ENCODE measurements around the gene CD47.

GRCh38 chr3:108096532-108097321 lies 5.9 kb upstream of the CD47 start:
- TF ChIP-seq POLR2AphosphoS5 (IDR thresholded peaks at IDR 0.05; ENCODE audit: low read depth): no peak
- TF ChIP-seq CTCF (IDR thresholded peaks at IDR 0.05; ENCODE audit: insufficient read depth, low read length): no peak
- no peak for TF ChIP-seq REST (IDR thresholded peaks at IDR 0.05; ENCODE audit: insufficient replicate concordance, low read depth)

Measured in HL-60 (cell line).